ENCODE measurements around the gene RAMACL. TPM values are rescaled to one million over a fixed set of nuclear protein-coding genes. Genes with fewer than 3 reads are reported as not detected.

RAMACL gene
- total and polyA plus RNA-seq, 4 donors = 0.22 to 0.59 (median 0.31) TPM

DNA sequence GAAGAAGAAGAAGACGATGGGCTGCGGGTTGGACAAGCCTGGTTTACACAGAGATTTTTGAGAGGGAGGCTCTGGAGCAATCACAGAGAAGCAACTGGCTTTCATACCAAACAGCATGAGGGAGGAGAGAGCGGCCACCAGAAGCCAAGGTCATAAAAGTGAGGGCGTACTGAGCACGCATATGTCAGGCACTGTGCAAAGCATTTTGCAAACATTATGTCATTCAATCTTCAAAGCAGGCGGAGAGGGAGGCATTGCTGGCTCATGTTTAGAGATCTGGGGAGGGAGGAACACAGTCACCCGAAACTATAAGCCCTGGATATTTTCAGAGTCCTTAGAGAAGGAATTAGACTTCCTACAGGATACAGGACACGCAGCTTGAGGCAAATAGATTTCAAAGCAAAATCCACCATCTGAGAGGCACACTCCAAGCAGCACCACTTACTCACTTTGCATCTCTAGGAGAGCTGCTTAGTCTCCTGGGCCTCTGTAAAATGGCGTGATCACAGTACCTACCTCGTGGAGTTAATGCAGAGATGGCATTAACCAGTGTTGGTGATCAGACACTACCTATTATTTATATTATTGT, 24.6 kb downstream of the RAMACL start:
- 87% methylated on average over 10 of the region's 10 CpGs for WGBS
- H3K27ac ChIP-seq (ENCODE audit: low read depth in 1 of 2, low read length in 2 of 2) = no peak overlapping the region
- TF ChIP-seq, protein P1, sequence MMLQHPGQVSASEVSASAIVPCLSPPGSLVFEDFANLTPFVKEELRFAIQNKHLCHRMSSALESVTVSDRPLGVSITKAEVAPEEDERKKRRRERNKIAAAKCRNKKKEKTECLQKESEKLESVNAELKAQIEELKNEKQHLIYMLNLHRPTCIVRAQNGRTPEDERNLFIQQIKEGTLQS (IDR thresholded peaks at IDR 0.05) = no peak
- TF ChIP-seq RAD21 (IDR thresholded peaks at IDR 0.05) (no peak), TAF1 (conservative IDR thresholded peaks at IDR 0.05) (no peak), YY1 (IDR thresholded peaks at IDR 0.05) (no peak), NR2F2 (IDR thresholded peaks at IDR 0.05) (no peak)

DNA sequence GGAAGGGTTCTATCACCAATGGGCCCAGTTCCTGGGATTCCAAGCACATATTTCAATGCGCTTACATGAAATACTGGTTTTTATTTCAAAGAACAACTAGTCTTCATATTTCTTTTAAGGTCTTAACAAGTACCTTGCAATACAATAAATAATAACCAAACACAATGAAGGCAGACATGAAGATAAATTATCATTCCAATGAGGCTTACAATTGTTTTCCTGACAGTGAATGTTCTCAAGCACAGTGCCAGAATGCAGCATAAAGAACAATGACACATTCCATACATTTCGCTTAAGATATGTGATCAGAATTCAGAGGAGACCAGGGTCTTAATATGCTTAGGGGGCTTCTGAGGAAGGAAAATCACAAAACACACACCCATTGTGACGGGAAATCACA, 26.3 kb downstream of the RAMACL start:
- DNase-seq (ENCODE audit: low spot score) = no peak
- TF ChIP-seq, protein P2, sequence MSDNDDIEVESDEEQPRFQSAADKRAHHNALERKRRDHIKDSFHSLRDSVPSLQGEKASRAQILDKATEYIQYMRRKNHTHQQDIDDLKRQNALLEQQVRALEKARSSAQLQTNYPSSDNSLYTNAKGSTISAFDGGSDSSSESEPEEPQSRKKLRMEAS (IDR thresholded peaks at IDR 0.05) = no peak
- TF ChIP-seq REST (IDR thresholded peaks at IDR 0.05) (no peak), YY1 (IDR thresholded peaks at IDR 0.05) (no peak), TAF1 (conservative IDR thresholded peaks at IDR 0.05) (no peak), RAD21 (IDR thresholded peaks at IDR 0.05) (no peak), SP1 (IDR thresholded peaks at IDR 0.05) (no peak)
- TF ChIP-seq, protein P3, sequence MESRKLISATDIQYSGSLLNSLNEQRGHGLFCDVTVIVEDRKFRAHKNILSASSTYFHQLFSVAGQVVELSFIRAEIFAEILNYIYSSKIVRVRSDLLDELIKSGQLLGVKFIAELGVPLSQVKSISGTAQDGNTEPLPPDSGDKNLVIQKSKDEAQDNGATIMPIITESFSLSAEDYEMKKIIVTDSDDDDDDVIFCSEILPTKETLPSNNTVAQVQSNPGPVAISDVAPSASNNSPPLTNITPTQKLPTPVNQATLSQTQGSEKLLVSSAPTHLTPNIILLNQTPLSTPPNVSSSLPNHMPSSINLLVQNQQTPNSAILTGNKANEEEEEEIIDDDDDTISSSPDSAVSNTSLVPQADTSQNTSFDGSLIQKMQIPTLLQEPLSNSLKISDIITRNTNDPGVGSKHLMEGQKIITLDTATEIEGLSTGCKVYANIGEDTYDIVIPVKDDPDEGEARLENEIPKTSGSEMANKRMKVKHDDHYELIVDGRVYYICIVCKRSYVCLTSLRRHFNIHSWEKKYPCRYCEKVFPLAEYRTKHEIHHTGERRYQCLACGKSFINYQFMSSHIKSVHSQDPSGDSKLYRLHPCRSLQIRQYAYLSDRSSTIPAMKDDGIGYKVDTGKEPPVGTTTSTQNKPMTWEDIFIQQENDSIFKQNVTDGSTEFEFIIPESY (IDR thresholded peaks at IDR 0.05) = no peak
- TF ChIP-seq, protein P1 (IDR thresholded peaks at IDR 0.05) = no peak
- TF ChIP-seq, protein P4, sequence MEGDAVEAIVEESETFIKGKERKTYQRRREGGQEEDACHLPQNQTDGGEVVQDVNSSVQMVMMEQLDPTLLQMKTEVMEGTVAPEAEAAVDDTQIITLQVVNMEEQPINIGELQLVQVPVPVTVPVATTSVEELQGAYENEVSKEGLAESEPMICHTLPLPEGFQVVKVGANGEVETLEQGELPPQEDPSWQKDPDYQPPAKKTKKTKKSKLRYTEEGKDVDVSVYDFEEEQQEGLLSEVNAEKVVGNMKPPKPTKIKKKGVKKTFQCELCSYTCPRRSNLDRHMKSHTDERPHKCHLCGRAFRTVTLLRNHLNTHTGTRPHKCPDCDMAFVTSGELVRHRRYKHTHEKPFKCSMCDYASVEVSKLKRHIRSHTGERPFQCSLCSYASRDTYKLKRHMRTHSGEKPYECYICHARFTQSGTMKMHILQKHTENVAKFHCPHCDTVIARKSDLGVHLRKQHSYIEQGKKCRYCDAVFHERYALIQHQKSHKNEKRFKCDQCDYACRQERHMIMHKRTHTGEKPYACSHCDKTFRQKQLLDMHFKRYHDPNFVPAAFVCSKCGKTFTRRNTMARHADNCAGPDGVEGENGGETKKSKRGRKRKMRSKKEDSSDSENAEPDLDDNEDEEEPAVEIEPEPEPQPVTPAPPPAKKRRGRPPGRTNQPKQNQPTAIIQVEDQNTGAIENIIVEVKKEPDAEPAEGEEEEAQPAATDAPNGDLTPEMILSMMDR (IDR thresholded peaks at IDR 0.05; ENCODE audit: low read depth, low read length, missing input control) = no peak
- H3K9me3 ChIP-seq (ENCODE audit: control insufficient read depth in 4 of 4, low read length in 3 of 4) = peaks cover 0 to 1% (median 0%) of the 10 kb centered on the region in 4 donors
- H3K36me3 ChIP-seq (ENCODE audit: control insufficient read depth in 4 of 4, insufficient read depth in 3 of 4, low read depth in 1 of 4, low read length in 3 of 4) = no peaks in the 10 kb centered on the region
- no peak overlapping the region for H3K9ac ChIP-seq (ENCODE audit: low read depth in 1 of 2, low read length in 2 of 2)
- H3K4me3 ChIP-seq (ENCODE audit: low read depth in 1 of 3, low read length in 3 of 3) = no peak overlapping the region
- H3K27ac ChIP-seq (ENCODE audit: low read depth in 1 of 2, low read length in 2 of 2) = no peak overlapping the region
- H3K27me3 ChIP-seq (ENCODE audit: control insufficient read depth in 4 of 4, insufficient read depth in 4 of 4, low read length in 3 of 4) = no peaks in the 10 kb centered on the region
- WGBS = 96% methylated on average over 3 of the region's 3 CpGs
- peaks cover 0 to 12% (median 1%) of the 10 kb centered on the region in 4 donors for H3K4me1 ChIP-seq (ENCODE audit: control insufficient read depth in 4 of 4, insufficient read depth in 4 of 4, low read length in 3 of 4)

More for the DNA sequence above, 24.6 kb downstream of the RAMACL start:
- DNase-seq (ENCODE audit: low spot score) = no peak
- Histone ChIP-seq H3K9ac (ENCODE audit: low read depth in 1 of 2, low read length in 2 of 2) (no peak overlapping the region), H3K4me3 (ENCODE audit: low read depth in 1 of 3, low read length in 3 of 3) (no peak overlapping the region), H3K4me1 (ENCODE audit: control insufficient read depth in 4 of 4, insufficient read depth in 4 of 4, low read length in 3 of 4) (peaks cover 0 to 7% (median 0%) of the 10 kb centered on the region in 4 donors), H3K36me3 (ENCODE audit: control insufficient read depth in 4 of 4, insufficient read depth in 3 of 4, low read depth in 1 of 4, low read length in 3 of 4) (no peaks in the 10 kb centered on the region), H3K9me3 (ENCODE audit: control insufficient read depth in 4 of 4, low read length in 3 of 4) (peaks cover 0 to 1% (median 0%) of the 10 kb centered on the region in 4 donors), H3K27me3 (ENCODE audit: control insufficient read depth in 4 of 4, insufficient read depth in 4 of 4, low read length in 3 of 4) (no peaks in the 10 kb centered on the region)
